GM21447 (cell line): ENCODE results near the gene CNGB1.
"Not testable (repeated sequence)": the region's sequence is repeated elsewhere in the genome, so short reads cannot be mapped to it uniquely, and the experiment has no call there.

Experiments
- ATAC-seq: cut with Tn5 transposase; IDR thresholded peaks from one replicate; pipeline ENCODE4 v1.9.1; 2021; ENCODE audit not compliant: unreplicated experiment

Gene CNGB1

GRCh38 chr16:57956270-57956808 lies 14.6 kb downstream of the CNGB1 start:
- no peak for ATAC-seq

DNA sequence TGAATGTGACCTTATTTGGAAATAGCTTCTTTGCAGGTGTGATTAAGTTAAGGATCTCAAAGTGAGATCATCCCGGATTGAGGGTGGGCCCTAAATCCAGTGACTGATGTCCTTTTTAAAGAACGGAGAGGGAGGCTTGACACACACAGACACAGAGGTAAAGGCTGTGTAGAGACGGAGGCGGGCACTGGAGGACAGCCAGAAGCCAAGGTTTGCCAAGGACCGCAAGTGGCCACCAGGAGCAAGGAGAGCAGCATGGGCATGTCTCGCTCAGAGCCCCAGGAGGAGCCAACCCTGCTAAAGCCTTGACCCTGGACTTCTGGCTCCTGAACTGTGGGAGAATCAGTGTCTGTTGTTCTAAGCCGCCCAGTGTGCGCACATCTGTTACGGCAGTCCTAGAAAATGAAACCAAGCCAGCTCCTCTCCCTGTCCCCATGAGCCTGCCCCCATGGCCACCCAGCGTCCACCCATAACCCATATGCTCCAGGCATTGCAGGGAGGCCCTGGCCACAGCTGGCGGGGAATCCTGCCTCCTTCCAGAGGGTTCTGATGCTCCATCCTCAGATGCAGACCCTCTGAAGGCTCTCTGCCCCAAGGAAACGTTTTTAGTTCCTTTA lies 15.2 kb downstream of the CNGB1 start:
- ATAC-seq = no peak

DNA sequence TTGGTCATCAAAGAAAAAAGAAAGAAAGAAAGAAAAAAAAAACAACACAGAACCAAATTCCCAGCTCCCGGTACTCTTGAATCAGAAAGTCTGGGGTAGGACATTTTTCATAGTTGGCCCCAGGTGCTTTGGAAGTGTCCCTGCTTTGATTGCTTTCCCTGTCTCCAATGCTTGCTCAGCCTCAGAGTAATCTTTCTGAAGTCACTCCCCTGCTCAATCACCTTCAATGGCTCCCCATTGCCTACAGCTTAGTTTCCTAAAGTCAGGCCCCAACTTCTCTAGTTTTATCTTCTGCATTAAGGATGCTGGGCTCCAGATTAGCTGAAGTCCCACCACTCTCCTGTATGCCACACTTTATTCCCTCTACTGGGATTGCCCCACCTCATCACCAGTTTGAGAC lies 17.1 kb downstream of the CNGB1 start:
- no peak for ATAC-seq

GRCh38 chr16:57952909-57953308 lies 18.0 kb downstream of the CNGB1 start:
- ATAC-seq = no peak

- ATAC-seq = no peak
These were observed 19.5 kb downstream of the CNGB1 start for GRCh38 chr16:57951204-57951960.

- no peak for ATAC-seq
These were observed 20.5 kb downstream of the CNGB1 start for GRCh38 chr16:57950382-57950781.

GRCh38 chr16:57949595-57950238 lies 21.2 kb downstream of the CNGB1 start:
- ATAC-seq = no peak

- ATAC-seq = no peak
These were observed 21.9 kb downstream of the CNGB1 start for GRCh38 chr16:57949013-57949412.

DNA sequence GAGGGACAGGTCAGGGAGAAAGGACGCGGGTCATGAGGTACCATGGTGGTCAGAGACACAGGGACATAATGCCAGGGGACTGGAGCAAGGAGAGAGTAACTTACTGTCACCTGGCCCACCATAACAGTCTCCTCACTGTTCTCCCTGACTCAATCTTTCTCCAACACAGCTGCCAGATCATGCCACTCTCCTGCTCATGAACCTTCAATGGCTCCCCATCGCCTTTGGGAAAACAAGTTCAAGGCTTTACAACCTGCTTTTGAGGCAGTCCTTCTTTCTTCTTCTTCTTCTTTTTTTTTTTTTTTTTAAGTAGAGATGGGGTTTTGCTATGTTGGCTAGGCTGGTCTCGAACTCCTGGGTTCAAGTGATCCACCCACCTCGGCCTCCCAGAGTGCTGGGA lies 22.9 kb downstream of the CNGB1 start:
- no peak for ATAC-seq

- no peak for ATAC-seq
These were observed 23.7 kb downstream of the CNGB1 start for GRCh38 chr16:57947261-57947660.

GRCh38 chr16:57946181-57946801 lies 24.6 kb downstream of the CNGB1 start:
- no peak for ATAC-seq

DNA sequence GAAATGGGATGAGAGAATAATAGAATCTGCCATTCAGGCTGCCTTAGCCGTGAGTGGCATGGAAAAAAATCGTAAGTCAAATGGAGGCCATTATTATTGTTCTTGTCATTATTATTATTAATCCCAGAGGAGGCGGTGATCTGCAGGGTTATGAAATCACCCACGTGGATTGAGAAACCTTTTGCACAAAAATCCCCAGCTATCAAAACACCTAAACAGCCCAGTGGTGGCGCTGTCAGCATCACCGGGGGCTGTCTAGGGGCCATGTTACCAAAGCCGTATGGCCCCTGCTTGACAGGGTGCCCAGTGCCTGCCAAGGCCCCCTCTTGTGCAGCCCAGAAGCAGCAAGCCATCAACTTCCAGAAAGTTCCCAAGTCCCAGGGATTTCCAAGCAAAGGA lies 25.2 kb downstream of the CNGB1 start:
- ATAC-seq = no peak

DNA sequence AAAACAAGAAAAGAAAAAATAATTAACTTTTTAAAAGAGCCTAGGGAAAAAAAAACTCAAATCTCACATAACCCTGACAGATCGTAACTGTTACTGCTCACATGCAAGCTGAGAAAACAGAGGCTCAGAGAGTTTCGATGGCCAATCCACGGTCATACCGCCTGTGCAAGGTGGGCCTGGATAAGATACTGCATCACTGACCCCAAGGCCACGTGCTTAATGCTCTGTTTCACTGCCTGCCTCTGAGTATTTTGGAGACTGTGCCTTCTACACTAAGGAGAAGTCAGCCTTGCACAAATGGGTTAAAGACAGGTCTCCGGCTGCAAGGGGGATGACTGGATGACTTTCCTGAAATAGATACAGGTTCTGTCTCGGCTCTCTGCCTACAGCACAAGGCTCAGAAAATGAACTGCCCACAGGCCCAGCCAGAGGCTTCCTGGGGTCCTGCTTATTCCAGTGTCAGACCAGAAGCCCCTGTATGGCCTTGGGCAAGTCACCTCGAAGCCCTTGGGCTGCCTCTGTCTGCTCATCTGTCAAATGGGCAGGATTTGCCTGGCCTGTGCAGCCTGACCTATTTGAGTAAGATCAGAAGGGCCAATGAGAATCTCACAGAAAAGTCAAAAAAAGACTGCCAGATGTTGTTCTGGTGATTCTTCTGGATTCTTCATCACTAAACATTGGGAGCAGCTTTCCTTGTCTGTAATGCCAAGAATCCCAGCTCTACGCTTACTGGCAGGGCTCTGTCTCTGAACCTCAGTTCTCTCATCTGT lies 25.8 kb downstream of the CNGB1 start:
- ATAC-seq = no peak

GRCh38 chr16:57943381-57943780 lies 27.5 kb downstream of the CNGB1 start:
- not testable (repeated sequence) for ATAC-seq

GRCh38 chr16:57941901-57942300 lies 29.0 kb downstream of the CNGB1 start:
- not testable (repeated sequence) for ATAC-seq

DNA sequence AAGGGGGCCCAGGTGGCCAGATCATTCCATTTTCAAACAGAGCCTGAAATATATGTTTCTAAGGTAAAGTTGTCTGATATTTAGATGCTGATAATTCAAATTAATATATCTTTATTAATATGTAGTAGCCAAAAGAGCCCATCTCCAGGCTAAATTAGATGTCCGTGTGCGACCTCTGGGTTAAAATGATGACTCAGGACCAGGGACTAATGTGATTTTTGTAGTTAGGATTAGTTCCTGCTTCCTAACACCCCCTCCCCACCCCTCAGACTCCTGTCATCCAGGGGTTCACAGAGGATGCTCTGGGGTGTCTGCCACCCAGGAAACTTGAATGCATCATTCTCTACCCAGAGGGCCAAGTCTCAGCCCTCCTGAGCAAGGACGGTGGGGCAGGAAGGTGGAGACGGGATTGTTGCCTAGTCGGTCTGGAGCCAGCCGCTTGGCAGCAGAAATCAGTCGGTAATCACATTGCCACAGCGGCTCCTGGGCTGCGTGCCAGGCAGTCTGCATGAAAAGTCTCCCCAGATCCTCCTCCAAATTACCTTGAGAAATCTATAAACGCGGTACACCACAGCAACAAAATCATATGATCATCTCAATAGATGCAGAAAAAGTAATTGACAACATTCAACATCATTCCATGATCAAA lies 29.8 kb downstream of the CNGB1 start:
- no peak for ATAC-seq

- no peak for ATAC-seq
These were observed 30.5 kb downstream of the CNGB1 start for GRCh38 chr16:57940382-57940966.

DNA sequence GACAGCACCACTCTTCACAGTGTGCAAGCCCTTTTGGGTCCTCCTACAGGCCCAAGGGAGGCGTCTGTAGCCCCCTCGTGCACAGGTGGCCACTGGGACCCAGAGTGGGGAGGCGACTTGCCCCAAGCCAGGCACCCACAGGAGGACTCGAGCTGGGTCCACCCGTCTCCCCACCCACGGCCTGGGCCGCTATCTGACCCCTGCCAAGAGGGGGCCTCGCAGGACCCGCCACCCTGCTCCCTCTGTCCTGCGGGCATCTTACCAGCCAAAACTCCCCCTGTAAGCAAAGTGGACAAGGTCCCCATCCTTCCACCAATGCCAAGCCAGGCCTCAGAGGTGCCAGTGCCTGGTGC lies 31.1 kb downstream of the CNGB1 start:
- ATAC-seq = no peak

GRCh38 chr16:57938936-57939871 lies 31.7 kb downstream of the CNGB1 start:
- no peak for ATAC-seq
